ENCODE measurements around the gene C9orf85. TPM values are rescaled to one million over a fixed set of nuclear protein-coding genes. Genes with fewer than 3 reads are reported as not detected.

The C9orf85 gene
- total and polyA plus RNA-seq, 2 of the 8 experiments (the other 6 are each of a cell fraction or from before 2014, with no cell fraction given): 6.3 to 14.5 TPM

DNA sequence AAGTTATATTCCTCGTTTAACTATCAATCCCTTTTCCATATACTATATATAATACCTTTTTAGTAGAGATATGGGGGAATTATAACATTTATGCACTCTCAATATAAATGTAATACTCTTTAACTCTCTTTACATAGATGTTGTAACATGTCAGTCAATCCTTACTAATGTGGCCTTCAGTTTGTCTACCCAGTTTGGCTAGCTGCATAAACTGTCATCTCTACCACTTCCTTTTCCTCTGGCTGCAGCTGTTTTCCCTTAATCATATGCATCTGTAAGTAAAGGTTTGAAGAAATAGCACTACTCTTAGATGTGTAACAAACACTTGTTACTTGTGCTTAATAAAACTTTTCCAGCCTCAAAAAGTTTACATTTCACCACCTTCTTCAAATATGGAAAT lies 13.9 kb upstream of the C9orf85 start:
- no peak overlapping the region for H2BK15ac ChIP-seq (ENCODE audit: low read length)
- peaks cover 41 to 98% of the 10 kb centered on the region in 2 experiments for H3K79me2 ChIP-seq (ENCODE audit: control insufficient read depth in 1 of 2, insufficient read depth in 2 of 2, low read length in 2 of 2)
- no peaks in the 10 kb centered on the region; the same call in 1 of the 2 replicates for H3K23me2 ChIP-seq (ENCODE audit: low read depth, low read length)
- no peak overlapping the region for H3K27ac ChIP-seq (ENCODE audit: low read depth, low read length)
- no peak overlapping the region for H3K4me3 ChIP-seq (ENCODE audit: extremely low read depth in 1 of 4, insufficient read depth in 2 of 4, low read depth in 3 of 4, low read length in 4 of 4)
- H3K4me1 ChIP-seq (replicated peaks in 1 of 4; ENCODE audit: control insufficient read depth in 3 of 4, insufficient read depth in 4 of 4, low read length in 3 of 4): peaks cover 0 to 11% (median 6%) of the 10 kb centered on the region in 4 experiments; a peak in 5 of 7 replicates
- no peak overlapping the region for H3K4me2 ChIP-seq (ENCODE audit: insufficient read depth in 1 of 2, low read depth in 2 of 2, low read length in 2 of 2)
- no peak for TF ChIP-seq SIN3A (conservative IDR thresholded peaks at IDR 0.05 in 1 of 2, IDR thresholded peaks at IDR 0.05 in 1 of 2; ENCODE audit: low read depth in 1 of 2, low read length in 2 of 2)
- FAIRE-seq (no peak), DNase-seq (ENCODE audit: low read depth in 1 of 2, low spot score in 2 of 2) (no peak)
- H2BK5ac ChIP-seq (ENCODE audit: low read depth, low read length): no peak overlapping the region
- H2BK20ac ChIP-seq (ENCODE audit: low read length): no peak overlapping the region
- H3K9me3 ChIP-seq (ENCODE audit: insufficient read depth in 2 of 2, low read depth in 1 of 2, low read length in 1 of 2): no peaks in the 10 kb centered on the region
- no peak overlapping the region for H3K14ac ChIP-seq (ENCODE audit: insufficient read length)
- no peak overlapping the region for H2AFZ ChIP-seq (ENCODE audit: low read length)
- H4K91ac ChIP-seq (replicated peaks; ENCODE audit: insufficient read length, low read length): no peak overlapping the region
- no peak overlapping the region for H3K56ac ChIP-seq (replicated peaks; ENCODE audit: insufficient read length, low read depth, low read length)
- no peak overlapping the region for H3K23ac ChIP-seq (ENCODE audit: insufficient read length)
- ChIA-PET CTCF (ENCODE audit: partially characterized antibody) (interaction anchor here (0.7 kb wide), 1 partner anchor 128 kb away, joined by 3 read pairs; no protein-coding TSS in a partner anchor), POLR2A (ENCODE audit: partially characterized antibody) (interaction anchor here (3.3 kb wide), 1 partner anchor 9 kb away, joined by 13 read pairs; no protein-coding TSS in a partner anchor)
- H3K27me3 ChIP-seq (replicated peaks in 1 of 4; ENCODE audit: control insufficient read depth in 3 of 4, extremely low read depth in 1 of 4, insufficient read depth in 3 of 4, low read length in 3 of 4): no peaks in the 10 kb centered on the region
- no peaks in the 10 kb centered on the region; a peak in 1 of 8 replicates for H3K36me3 ChIP-seq (ENCODE audit: control insufficient read depth in 2 of 4, insufficient read depth in 4 of 4, low read length in 3 of 4)
- H3K4ac ChIP-seq (replicated peaks; ENCODE audit: insufficient read length, low read depth, low read length): no peak overlapping the region
- no peak overlapping the region for H2AK5ac ChIP-seq (ENCODE audit: low read depth, low read length)
- no peak overlapping the region for H4K5ac ChIP-seq (ENCODE audit: insufficient read length, low read depth, low read length)
- H2BK12ac ChIP-seq (ENCODE audit: low read depth, low read length): no peak overlapping the region
- no peak overlapping the region for H4K8ac ChIP-seq (ENCODE audit: extremely low read depth, insufficient read depth, low read length)
- peaks cover 3% of the 10 kb centered on the region; the same call in 1 of the 2 replicates for H3K79me1 ChIP-seq (ENCODE audit: low read depth, low read length)
- no peak overlapping the region for H2BK120ac ChIP-seq (replicated peaks; ENCODE audit: low read depth, low read length)
- H3K9ac ChIP-seq (replicated peaks in 1 of 4; ENCODE audit: extremely low read depth in 1 of 4, low read depth in 3 of 4, low read length in 3 of 4): no peak overlapping the region
- 86% methylated on average over 1 of the region's 1 CpG; no CpG with 5 or more reads in 1 of the 2 experiments for WGBS, 2 experiments (ENCODE audit: extremely low coverage in 1 of 2, insufficient coverage in 1 of 2, insufficient read length in 1 of 2, insufficient replicate concordance in 2 of 2, low coverage in 1 of 2, low lambda C conversion rate in 2 of 2, missing lambda C conversion rate in 1 of 2)
- H4K20me1 ChIP-seq (replicated peaks in 1 of 2; ENCODE audit: control insufficient read depth in 1 of 2, insufficient read depth in 2 of 2, low read length in 2 of 2): peaks cover 14 to 17% of the 10 kb centered on the region in 2 experiments
- no peak overlapping the region for H3K18ac ChIP-seq (ENCODE audit: extremely low read depth, low read length)
